ENCODE results near the gene KLF11.

Gene KLF11

GRCh38 chr2:10016001-10016801 lies 27.1 kb upstream of the KLF11 start:
- H3K4me3 ChIP-seq = no peak overlapping the region
- no peak for DNase-seq (ENCODE audit: low spot score)
- no peak overlapping the region for H3K27ac ChIP-seq
- TF ChIP-seq, protein P1, sequence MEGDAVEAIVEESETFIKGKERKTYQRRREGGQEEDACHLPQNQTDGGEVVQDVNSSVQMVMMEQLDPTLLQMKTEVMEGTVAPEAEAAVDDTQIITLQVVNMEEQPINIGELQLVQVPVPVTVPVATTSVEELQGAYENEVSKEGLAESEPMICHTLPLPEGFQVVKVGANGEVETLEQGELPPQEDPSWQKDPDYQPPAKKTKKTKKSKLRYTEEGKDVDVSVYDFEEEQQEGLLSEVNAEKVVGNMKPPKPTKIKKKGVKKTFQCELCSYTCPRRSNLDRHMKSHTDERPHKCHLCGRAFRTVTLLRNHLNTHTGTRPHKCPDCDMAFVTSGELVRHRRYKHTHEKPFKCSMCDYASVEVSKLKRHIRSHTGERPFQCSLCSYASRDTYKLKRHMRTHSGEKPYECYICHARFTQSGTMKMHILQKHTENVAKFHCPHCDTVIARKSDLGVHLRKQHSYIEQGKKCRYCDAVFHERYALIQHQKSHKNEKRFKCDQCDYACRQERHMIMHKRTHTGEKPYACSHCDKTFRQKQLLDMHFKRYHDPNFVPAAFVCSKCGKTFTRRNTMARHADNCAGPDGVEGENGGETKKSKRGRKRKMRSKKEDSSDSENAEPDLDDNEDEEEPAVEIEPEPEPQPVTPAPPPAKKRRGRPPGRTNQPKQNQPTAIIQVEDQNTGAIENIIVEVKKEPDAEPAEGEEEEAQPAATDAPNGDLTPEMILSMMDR (IDR thresholded peaks at IDR 0.05) = no peak

GRCh38 chr2:10016802-10017258 lies 26.5 kb upstream of the KLF11 start:
- DNase-seq (ENCODE audit: low spot score) = no peak
- TF ChIP-seq, protein P1 (IDR thresholded peaks at IDR 0.05) = no peak
- no peak overlapping the region for H3K27ac ChIP-seq
- H3K4me3 ChIP-seq = no peak overlapping the region

DNA sequence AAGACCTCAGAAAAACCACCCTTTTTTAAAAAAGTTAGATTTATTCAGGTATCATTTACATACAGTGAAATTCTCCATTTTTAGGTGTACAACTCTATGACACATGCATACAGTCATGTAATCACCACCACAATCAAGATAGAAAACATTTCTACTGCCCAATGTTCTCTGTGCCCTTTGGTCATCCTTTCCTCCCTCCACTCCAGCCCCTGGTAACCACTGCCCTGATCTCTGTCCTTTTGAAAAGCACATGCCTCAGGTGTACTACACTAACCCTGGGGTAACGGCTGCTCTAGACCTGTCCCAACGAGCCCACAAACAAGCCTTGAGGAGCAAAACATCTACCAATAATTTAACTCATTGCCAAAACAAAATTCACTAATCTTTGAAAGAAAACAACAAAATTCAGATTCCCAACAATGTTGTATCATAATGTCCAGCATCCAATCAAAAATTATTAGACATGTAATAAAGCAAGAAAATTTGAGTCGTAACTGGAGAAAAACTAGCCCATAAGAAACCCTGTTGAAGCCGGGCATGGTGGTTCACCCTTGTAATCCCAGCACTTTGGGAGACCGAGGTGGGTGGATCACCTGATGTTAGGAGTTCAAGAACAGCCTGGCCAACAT lies 25.9 kb upstream of the KLF11 start:
- no peak for DNase-seq (ENCODE audit: low spot score)
- TF ChIP-seq, protein P1 (IDR thresholded peaks at IDR 0.05) = no peak
- no peak overlapping the region for H3K4me3 ChIP-seq
- H3K27ac ChIP-seq = no peak overlapping the region

GRCh38 chr2:10019174-10019573 lies 24.2 kb upstream of the KLF11 start:
- DNase-seq (ENCODE audit: low spot score) = no peak
- Histone ChIP-seq H3K27ac (no peak overlapping the region), H3K4me3 (no peak overlapping the region)
- TF ChIP-seq, protein P1 (IDR thresholded peaks at IDR 0.05) = no peak

DNA sequence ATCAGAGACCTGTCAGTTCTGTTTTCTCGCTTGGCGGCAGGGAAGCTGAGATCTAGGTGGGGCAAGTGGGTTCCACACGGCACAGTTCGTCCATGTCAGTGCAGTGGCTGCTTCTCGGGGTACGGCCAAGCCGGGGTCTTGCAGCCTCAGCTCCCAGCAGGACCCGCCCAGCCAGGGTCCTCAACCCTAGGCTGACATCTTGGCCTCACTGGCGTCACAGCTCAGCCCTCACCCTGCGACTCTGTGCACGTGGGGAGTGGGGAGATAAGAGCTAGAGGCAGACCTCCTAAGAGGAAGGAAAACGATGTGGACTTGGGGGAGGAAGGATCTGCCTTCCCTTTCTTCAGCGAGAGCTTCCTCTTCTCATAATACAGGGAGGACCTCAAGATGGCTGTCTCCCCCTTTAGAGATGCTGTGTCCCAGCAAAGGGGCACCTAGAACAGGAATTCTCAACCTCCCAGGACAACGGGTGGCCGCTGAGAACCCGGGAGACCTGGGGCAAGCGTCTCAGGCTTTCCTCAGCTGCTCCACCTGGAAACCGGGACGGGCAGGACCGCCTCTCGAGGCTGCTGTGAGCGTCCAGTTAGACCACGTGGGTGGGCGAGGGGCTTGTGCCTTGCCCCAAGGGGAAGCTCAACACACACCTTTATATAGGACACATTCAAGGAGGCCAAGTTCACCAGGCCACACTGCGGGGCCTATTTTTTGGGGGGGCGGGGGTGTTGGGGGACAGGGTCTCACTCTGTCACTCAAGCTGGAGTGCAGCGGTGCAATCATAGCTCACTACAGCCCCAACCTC lies 23.5 kb upstream of the KLF11 start:
- Histone ChIP-seq H3K27ac (no peak overlapping the region), H3K4me3 (no peak overlapping the region)
- DNase-seq (ENCODE audit: low spot score) = no peak
- TF ChIP-seq, protein P1 (IDR thresholded peaks at IDR 0.05) = no peak

DNA sequence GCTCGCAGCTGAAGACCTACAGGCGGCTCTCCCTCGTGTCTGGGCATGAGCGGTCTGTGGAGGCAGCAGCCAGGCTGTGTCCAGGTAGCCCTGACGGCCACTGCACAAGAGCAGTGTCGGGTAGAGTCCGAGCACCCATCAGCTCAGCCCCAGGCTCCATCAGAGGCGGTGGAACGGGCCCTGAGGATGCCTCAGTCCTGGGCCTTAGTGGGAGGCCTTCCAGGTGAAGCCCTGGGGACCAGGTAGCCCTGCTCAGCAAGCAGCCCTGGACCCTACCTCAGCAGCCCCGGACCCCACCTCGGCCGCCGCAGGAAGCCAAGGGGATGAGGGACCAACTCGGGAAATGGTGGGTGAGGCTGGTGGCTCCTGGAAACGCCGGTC lies 21.3 kb upstream of the KLF11 start:
- TF ChIP-seq, protein P1 (IDR thresholded peaks at IDR 0.05) = no peak
- no peak overlapping the region for H3K4me3 ChIP-seq
- DNase-seq (ENCODE audit: low spot score) = no peak
- no peak overlapping the region for H3K27ac ChIP-seq

All from coronary artery (tissue), 2 donors.